Endothelial cell of umbilical vein (primary cell): ENCODE results near the gene RFX2. TPM values are rescaled to one million over a fixed set of nuclear protein-coding genes. Genes with fewer than 3 reads are reported as not detected.

Experiments used
- BruUV-seq: library from RNA; stranded (reverse); fragments of 400-500 nt; replicated peaks from 2 replicates; lab custom pipeline; 2021; lab: Mats Ljungman, UMichigan
- CTCF ChIA-PET: fragments of 300-600, 350-600 bp; sonication (Branson Sonifier 250); formaldehyde crosslinking; loops from one replicate; lab custom pipeline; 2021; ENCODE audit warnings: antibody characterized with exemption, inconsistent platforms; lab: Charles Lee
- POLR2A ChIA-PET: fragments of 300-600, 350-600 bp; sonication (Branson Sonifier 250); formaldehyde crosslinking; loops from one replicate; lab custom pipeline; 2021; ENCODE audit warnings: antibody characterized with exemption, inconsistent platforms; lab: Charles Lee
- DNase-seq: peaks from one replicate; pipeline ENCODE4 v3.0.0-alpha.2; 2011; ENCODE audit warnings: low read depth, low spot score
- FAIRE-seq: peaks from 2 replicates; lab custom pipeline; 2011; peaks lifted over from hg19 to GRCh38; lab: Jason Lieb, UNC
- H2AFZ ChIP-seq: 2 replicates; pipeline ENCODE4 v1.6.0; 2012; ENCODE audit warnings: low read depth, low read length, control low read depth, inconsistent platforms
- H3K27ac ChIP-seq: 2 replicates; pipeline ENCODE4 v1.5.1; 2011; ENCODE audit warnings: low read depth, mild to moderate bottlenecking, control low read depth, low read length, moderate library complexity; ENCODE audit not compliant: insufficient read depth
- H3K27me3 ChIP-seq, 2 experiments: 2 replicates each; pipeline versions ENCODE4 v1.6.0 to v1.6.1; 2011; ENCODE audit warnings: low read length in 2 of 2, mixed read lengths in 1 of 2; ENCODE audit not compliant: control insufficient read depth in 2 of 2, insufficient read depth in 2 of 2
- H3K36me3 ChIP-seq, 2 experiments: 2 replicates in 1 of 2; 3 replicates in 1 of 2; pipeline ENCODE4 v1.5.1; 2011; ENCODE audit warnings: low read length in 2 of 2, mild to moderate bottlenecking in 1 of 2, moderate library complexity in 1 of 2; ENCODE audit not compliant: control insufficient read depth in 2 of 2, insufficient read depth in 2 of 2; ENCODE audit errors: extremely low read depth in 1 of 2
- H3K4me1 ChIP-seq: 3 replicates; pipeline ENCODE4 v1.5.1; 2011; ENCODE audit warnings: mild to moderate bottlenecking, low read length; ENCODE audit not compliant: control insufficient read depth, insufficient read depth; ENCODE audit errors: extremely low read depth
- H3K4me2 ChIP-seq: 2 replicates; pipeline ENCODE4 v1.6.1; 2011; ENCODE audit warnings: low read length, control low read depth, mixed read lengths; ENCODE audit not compliant: insufficient read depth
- H3K4me3 ChIP-seq, 3 experiments: fragments of 200-600 bp in 1 of 3; sonication (generic), shearing (Covaris generic) in 1 of 3; replicated peaks in 1 of 3; 2 replicates each; pipeline ENCODE4 v1.5.1; 2011 to 2016; ENCODE audit warnings: control low read depth in 3 of 3, low read length in 3 of 3, mild to moderate bottlenecking in 2 of 3, inconsistent platforms in 1 of 3, low read depth in 1 of 3, moderate library complexity in 1 of 3; ENCODE audit not compliant: insufficient read depth in 1 of 3
- H3K79me2 ChIP-seq: 2 replicates; pipeline ENCODE4 v1.6.0; 2012; ENCODE audit warnings: low read length, inconsistent platforms; ENCODE audit not compliant: control insufficient read depth, insufficient read depth
- H3K9ac ChIP-seq: replicated peaks from 2 replicates; pipeline ENCODE3; 2011; ENCODE audit warnings: low read length, control low read depth; ENCODE audit not compliant: insufficient read depth; ENCODE audit errors: extremely low read depth
- H3K9me1 ChIP-seq: replicated peaks from 3 replicates; pipeline ENCODE4 v1.6.0; 2011; ENCODE audit warnings: mild to moderate bottlenecking, low read length; ENCODE audit not compliant: control insufficient read depth, insufficient read depth; ENCODE audit errors: extremely low read depth
- H3K9me3 ChIP-seq: replicated peaks from 2 replicates; pipeline ENCODE4 v1.5.1; 2012; ENCODE audit warnings: low read length, inconsistent platforms; ENCODE audit not compliant: control insufficient read depth, insufficient read depth
- H4K20me1 ChIP-seq: replicated peaks from 2 replicates; pipeline ENCODE3; 2011; ENCODE audit warnings: mild to moderate bottlenecking, low read length; ENCODE audit not compliant: control insufficient read depth, insufficient read depth; ENCODE audit errors: extremely low read depth
- GATA2 ChIP-seq: IDR thresholded peaks from 2 replicates; pipeline ENCODE4 v1.7.0; 2011; ENCODE audit warnings: low read depth, mild to moderate bottlenecking, moderate library complexity, mixed read lengths, low read length; ENCODE audit not compliant: insufficient read length, insufficient read depth
- POLR2A ChIP-seq: IDR thresholded peaks from 2 replicates; pipeline ENCODE4 v1.6.1; 2012; ENCODE audit warnings: low read depth, mild to moderate bottlenecking, control low read depth, low read length
- POLR2AphosphoS5 ChIP-seq: IDR thresholded peaks from 2 replicates; pipeline ENCODE4 v1.6.1; 2012; ENCODE audit warnings: low read depth, mild to moderate bottlenecking, control low read depth, low read length, moderate library complexity; ENCODE audit not compliant: insufficient read depth
- dilution Hi-C: fragments of 300-500 bp; cut with MboI; formaldehyde crosslinking; loops from one replicate; pipeline ENCODE4 v1.15.0; 2019; ENCODE audit warnings: low sequenced_read_pairs; ENCODE audit not compliant: extremely low pct_ligation_motif_present
- intact Hi-C: fragments of 100-400 bp; cut with micrococcal nuclease; formaldehyde crosslinking; loops from one replicate; pipeline ENCODE4 v1.10.0; 2022
- polyA plus RNA-seq, 4 experiments: library from polyadenylated mRNA; depleted of rRNA in 3 of 4; stranded (reverse) in 3 of 4; unstranded in 1 of 4; fragments of >200 nt; gene quantifications; 2 replicates each; pipeline versions ENCODE4 v1.2.1 to v1.2.3, GENCODE V29; 2011 to 2012; ENCODE audit warnings: missing spikeins in 1 of 4
- total RNA-seq: library from RNA; stranded (reverse); gene quantifications from 2 replicates; pipeline ENCODE4 v1.2.3, GENCODE V29; 2021
- TF ChIP-seq, protein P1 (sequence below), 2 donors: IDR thresholded peaks; 1 replicate in 1 of 2; 2 replicates in 1 of 2; pipeline ENCODE4 v1.5.1; 2011; ENCODE audit warnings: low read length in 2 of 2, mild to moderate bottlenecking in 2 of 2, moderate library complexity in 2 of 2, control low read depth in 1 of 2, inconsistent platforms in 1 of 2, low read depth in 1 of 2; ENCODE audit not compliant: insufficient read depth in 1 of 2; ENCODE audit errors: extremely low read depth in 1 of 2

Gene RFX2
- total and polyA plus RNA-seq, 2 donors (not counting 3 experiments of a cell fraction or from before 2014, with no cell fraction given): 16.1 to 19.0 TPM

DNA sequence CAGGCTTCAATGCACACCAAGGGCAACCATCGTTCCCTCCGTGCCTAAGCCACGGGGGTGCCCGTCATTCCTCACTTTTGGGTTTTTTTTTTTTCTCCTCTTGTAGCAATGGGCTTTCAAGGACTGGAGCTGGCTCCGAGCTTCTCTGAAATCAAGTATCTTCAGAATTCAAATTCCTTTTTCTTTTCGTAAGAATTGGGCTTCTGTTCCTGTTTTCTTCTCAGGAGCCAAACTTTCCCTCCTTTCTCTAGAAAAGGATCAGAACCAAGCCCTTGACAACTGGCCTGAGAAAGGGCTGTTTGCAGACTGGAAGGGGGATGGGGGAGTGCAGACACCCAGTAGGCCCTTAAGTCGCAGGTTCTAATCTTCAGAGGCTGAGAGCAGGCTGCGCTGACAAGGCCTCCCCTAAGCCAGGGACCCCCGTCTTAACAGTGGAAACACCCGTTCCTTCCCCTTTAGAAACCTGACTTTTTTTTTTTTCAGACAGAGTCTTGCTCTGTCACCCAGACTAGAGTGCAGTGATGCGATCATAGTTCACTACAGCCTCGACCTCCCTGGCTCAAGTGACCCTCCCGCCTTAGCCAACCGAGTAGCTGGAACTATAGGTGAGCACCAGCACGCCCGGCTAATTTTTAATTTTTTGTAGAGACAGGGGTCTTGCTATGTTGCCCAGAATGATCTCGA is 51.6 kb downstream of the RFX2 start:
- DNase-seq: no peak
- POLR2A ChIA-PET: no interaction called here
- Histone ChIP-seq H4K20me1 (no peaks in the 10 kb centered on the region), H3K4me1 (peaks cover 56% of the 10 kb centered on the region), H3K27me3 (no peaks in the 10 kb centered on the region), H3K4me3 (no peak overlapping the region), H3K27ac (peak overlapping the region; percentile 97), H3K4me2 (no peak overlapping the region), H3K9me3 (no peaks in the 10 kb centered on the region), H3K9me1 (no peaks in the 10 kb centered on the region), H3K79me2 (peaks cover 9% of the 10 kb centered on the region), H3K36me3 (no peaks in the 10 kb centered on the region), H2AFZ (no peak overlapping the region), H3K9ac (no peak overlapping the region)
- FAIRE-seq: peak; percentile 18
- BruUV-seq: no TSS peak
- dilution Hi-C loops: no loop called here
- CTCF ChIA-PET: no interaction called here
- intact Hi-C loops: no loop called here
- TF ChIP-seq POLR2A: no peak
- TF ChIP-seq, protein P1, sequence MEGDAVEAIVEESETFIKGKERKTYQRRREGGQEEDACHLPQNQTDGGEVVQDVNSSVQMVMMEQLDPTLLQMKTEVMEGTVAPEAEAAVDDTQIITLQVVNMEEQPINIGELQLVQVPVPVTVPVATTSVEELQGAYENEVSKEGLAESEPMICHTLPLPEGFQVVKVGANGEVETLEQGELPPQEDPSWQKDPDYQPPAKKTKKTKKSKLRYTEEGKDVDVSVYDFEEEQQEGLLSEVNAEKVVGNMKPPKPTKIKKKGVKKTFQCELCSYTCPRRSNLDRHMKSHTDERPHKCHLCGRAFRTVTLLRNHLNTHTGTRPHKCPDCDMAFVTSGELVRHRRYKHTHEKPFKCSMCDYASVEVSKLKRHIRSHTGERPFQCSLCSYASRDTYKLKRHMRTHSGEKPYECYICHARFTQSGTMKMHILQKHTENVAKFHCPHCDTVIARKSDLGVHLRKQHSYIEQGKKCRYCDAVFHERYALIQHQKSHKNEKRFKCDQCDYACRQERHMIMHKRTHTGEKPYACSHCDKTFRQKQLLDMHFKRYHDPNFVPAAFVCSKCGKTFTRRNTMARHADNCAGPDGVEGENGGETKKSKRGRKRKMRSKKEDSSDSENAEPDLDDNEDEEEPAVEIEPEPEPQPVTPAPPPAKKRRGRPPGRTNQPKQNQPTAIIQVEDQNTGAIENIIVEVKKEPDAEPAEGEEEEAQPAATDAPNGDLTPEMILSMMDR (IDR thresholded peaks at IDR 0.05; ENCODE audit: extremely low read depth in 1 of 2, insufficient read depth in 1 of 2, low read depth in 1 of 2, low read length in 2 of 2): no peak
- no peak for TF ChIP-seq POLR2AphosphoS5
- no peak for TF ChIP-seq GATA2
